Measurements from ENCODE around the gene SH3BP1.
"Not testable (repeated sequence)": the region's sequence is repeated elsewhere in the genome, so short reads cannot be mapped to it uniquely, and the experiment has no call there.

The SH3BP1 gene, protein sequence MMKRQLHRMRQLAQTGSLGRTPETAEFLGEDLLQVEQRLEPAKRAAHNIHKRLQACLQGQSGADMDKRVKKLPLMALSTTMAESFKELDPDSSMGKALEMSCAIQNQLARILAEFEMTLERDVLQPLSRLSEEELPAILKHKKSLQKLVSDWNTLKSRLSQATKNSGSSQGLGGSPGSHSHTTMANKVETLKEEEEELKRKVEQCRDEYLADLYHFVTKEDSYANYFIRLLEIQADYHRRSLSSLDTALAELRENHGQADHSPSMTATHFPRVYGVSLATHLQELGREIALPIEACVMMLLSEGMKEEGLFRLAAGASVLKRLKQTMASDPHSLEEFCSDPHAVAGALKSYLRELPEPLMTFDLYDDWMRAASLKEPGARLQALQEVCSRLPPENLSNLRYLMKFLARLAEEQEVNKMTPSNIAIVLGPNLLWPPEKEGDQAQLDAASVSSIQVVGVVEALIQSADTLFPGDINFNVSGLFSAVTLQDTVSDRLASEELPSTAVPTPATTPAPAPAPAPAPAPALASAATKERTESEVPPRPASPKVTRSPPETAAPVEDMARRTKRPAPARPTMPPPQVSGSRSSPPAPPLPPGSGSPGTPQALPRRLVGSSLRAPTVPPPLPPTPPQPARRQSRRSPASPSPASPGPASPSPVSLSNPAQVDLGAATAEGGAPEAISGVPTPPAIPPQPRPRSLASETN

DNA sequence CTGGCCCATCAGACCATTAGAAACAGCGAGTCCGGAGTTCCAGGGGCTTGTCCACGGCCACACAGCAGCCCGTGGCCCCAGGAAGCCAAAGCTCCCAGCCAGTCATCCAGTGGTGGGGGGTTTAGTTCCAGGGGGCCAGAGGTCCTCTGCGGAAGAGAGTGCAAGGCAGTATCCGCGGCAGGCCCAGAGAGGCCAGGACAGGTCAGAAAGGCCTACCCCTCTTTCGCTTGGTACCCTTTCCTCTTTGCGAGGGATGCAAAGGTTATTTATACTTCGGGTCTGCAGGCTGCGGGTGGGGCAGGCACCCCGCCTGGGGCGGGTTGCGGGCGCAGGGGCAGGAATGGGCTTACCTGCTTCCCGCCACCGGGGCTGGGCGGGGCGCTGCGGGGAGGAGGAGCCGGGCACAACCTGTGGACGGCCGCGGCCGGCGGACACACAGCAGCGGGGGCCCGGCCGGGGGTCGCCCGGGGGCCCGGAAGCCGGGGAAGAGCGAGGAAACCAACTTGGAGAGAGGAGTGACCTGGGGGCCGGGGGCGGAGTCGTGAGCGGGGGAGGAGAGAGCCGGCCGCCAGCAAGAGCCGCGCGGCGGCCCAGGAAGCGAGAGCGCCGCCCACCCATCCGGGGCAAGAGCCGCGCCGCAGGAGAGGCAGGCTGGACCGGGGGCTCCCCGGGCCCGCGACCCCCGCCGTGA, at the start of gene SH3BP1:
Gene SH3BP1, plus strand, starts transcription at position 600 of the 691 bp plus-strand sequence. CDS start 119 bp downstream, outside the sequence.
- peak in 1 of 2 donors; percentile 48 for DNase-seq (ENCODE audit: extremely low read depth in 1 of 2, low read depth in 1 of 2)

- not testable (repeated sequence) for DNase-seq (ENCODE audit: extremely low read depth in 1 of 2, low read depth in 1 of 2)
These were observed 48.4 kb upstream of the SH3BP1 start for GRCh38 chr22:37591081-37591480.

DNA sequence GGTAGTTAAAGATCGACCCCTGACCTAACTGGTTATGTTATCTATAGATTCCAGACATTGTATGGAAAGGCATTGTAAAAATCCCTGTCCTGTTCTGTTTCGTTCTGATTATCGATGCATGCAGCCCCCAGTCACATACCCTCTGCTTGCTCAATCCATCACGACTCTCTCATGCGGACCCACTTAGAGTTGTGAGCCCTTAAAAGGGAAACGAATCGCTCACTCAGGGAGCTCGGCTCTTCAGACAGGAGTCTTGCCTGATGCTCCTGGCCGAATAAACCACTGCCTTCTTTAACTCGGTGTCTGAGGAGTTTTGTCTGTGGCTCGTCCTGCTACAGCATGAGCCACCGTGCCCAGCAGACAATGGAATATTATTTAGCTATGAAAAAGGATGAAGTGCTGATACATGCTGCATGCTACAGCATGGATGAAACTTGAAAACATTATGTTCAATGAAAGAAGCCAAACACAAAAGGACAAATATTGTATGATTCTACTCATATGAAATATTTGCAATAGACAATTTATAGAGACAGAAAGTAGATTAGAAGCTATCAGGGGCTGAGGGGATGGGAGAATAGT, 47.6 kb upstream of the SH3BP1 start:
- DNase-seq (ENCODE audit: extremely low read depth in 1 of 2, low read depth in 1 of 2) = no peak

GRCh38 chr22:37594237-37594636, 45.2 kb upstream of the SH3BP1 start:
- no peak for DNase-seq (ENCODE audit: extremely low read depth in 1 of 2, low read depth in 1 of 2)

DNA sequence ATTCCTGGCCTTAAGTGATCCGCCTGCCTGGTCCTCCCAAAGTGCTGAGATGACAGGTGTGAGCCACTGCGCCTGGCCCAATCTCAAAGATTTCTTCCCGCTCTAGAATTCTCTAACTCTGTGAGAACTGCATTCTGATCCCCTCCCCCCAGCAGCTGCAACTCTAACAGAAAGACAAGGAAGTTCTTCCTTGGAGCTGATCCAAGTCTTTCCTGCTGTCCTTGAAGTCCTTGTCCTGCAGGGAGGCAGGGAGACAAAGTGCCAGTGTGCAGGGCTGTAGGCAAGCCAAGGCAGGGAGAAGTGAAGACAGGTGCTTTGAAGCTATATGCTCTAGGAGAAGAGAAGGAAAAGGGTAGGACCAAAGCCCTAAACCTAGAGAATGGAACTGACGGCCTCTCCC, 40.3 kb upstream of the SH3BP1 start:
- no peak for DNase-seq (ENCODE audit: extremely low read depth in 1 of 2, low read depth in 1 of 2)

- no peak for DNase-seq (ENCODE audit: extremely low read depth in 1 of 2, low read depth in 1 of 2)
These were observed 38.3 kb upstream of the SH3BP1 start for GRCh38 chr22:37601203-37601539.

GRCh38 chr22:37601540-37602442, 37.7 kb upstream of the SH3BP1 start:
- no peak for DNase-seq (ENCODE audit: extremely low read depth in 1 of 2, low read depth in 1 of 2)

DNA sequence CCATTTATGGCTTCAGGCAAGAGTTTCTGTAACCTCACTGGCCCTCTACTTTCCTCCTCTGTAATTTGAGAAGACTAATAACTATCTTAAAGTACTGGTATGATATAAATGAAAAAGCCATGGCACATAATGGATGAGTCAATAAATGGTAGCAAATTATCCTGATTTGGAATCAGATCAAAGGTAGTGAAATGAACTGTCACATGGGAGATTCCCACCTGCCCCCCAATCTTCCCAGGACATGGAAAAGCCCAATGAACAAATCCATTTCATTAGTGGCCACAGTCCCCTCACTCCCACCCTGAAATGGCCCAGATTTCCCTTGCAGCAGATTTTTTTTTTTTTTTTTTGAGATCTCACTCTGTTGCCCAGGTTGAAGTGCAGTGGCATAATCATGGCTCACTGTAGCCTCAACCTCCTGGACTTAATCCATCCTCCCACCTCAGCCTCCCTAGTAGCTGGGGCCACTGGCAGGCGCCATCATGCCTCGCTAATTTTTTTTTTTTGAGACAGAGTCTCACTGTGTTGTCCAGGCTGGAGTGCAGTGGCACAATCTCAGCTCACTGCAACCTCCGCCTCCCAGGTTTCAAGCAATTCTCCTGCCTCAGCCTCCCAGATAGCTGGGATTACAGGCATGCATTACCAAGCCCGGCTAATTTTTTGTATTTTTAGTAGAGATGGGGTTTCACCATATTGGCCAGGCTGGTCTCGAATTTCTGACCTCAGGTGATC, 36.8 kb upstream of the SH3BP1 start:
- DNase-seq (ENCODE audit: extremely low read depth in 1 of 2, low read depth in 1 of 2) = not testable (repeated sequence)

DNA sequence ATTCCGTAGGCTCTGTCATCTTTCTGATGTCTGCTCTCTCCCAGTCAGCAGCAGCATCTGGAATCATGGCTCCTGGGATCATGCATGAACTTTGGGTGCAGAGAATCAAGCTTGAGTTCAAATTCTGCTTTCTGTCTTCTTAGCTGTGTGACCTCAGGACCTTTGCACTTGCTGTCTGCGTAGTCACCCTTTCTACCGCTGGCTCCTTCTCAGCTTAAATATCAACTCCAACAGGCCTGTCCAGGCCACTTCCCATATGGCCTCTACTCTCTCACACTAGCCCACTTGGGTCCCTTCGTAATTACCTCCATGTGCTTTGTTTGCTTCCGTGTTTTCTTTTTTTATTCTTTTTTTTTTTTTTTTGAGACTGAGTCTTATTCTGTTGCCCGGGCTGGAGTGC, 35.4 kb upstream of the SH3BP1 start:
- no peak for DNase-seq (ENCODE audit: extremely low read depth in 1 of 2, low read depth in 1 of 2)

DNA sequence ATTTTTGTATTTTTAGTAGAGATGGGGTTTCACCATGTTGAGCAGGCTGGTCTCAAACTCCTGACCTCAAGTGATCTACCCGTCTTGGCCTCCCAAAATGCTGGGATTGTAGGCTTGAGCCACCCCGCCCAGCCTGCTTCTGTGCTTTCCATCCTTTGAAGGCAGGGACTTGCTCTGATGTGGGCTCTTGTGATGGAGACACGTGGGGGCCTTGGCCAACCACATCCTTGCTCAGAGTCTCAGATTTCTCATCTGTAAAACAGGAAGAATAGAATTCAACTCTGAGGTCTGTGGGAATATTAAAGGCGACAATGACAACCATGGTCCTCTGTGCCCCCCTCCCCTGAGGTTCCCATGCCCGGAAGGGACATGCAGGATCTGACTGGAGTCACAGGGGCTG, 34.6 kb upstream of the SH3BP1 start:
- DNase-seq (ENCODE audit: extremely low read depth in 1 of 2, low read depth in 1 of 2) = peak in 1 of 2 donors; percentile 28

DNA sequence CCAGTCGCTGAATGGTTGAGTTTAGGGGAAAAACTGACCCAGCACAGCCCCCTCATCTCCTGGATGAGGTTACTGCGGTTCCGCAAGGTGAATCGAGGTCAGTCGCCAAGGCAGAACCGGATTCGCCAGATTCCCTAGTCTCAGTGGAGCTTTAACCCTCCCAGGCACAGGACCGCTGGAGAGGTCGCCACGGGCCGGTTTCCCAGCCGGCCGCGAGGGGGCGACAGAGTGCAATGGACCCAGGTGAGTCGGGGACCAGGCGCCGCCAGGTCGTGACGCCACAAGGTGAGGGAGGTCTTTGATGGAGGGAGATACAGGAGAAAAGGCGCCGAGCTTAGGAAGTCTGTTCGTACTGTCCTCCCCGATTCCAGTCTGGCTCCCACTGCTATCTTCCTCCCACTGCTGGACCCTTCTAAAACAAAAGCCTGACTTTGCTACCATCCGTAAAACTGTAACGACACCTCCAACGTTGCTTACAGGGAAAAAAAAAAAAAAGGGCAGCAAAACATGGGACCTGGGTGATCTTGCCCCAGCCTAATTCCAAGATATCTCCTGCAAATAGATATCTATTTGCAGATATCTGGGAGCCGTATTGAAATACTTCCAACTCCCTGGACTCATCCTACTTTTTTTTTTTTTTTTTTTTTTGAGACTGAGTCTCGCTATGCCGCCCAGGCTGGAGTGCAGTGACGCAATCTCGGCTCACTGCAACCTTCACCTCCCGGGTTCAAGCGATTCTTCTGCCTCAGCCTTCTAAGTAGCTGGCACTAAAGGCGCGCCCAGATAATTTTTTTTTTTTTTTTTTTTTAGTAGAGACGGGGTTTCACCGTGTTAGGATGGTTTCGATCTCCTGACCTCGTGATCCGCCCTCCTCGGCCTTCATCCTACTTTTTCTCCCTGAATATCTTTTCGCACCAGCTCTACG, 32.2 kb upstream of the SH3BP1 start:
- peak; percentile 78 to 92 for DNase-seq (ENCODE audit: extremely low read depth in 1 of 2, low read depth in 1 of 2)

- DNase-seq (ENCODE audit: extremely low read depth in 1 of 2, low read depth in 1 of 2) = no peak
These were observed 31.5 kb upstream of the SH3BP1 start for GRCh38 chr22:37607935-37608476.

DNA sequence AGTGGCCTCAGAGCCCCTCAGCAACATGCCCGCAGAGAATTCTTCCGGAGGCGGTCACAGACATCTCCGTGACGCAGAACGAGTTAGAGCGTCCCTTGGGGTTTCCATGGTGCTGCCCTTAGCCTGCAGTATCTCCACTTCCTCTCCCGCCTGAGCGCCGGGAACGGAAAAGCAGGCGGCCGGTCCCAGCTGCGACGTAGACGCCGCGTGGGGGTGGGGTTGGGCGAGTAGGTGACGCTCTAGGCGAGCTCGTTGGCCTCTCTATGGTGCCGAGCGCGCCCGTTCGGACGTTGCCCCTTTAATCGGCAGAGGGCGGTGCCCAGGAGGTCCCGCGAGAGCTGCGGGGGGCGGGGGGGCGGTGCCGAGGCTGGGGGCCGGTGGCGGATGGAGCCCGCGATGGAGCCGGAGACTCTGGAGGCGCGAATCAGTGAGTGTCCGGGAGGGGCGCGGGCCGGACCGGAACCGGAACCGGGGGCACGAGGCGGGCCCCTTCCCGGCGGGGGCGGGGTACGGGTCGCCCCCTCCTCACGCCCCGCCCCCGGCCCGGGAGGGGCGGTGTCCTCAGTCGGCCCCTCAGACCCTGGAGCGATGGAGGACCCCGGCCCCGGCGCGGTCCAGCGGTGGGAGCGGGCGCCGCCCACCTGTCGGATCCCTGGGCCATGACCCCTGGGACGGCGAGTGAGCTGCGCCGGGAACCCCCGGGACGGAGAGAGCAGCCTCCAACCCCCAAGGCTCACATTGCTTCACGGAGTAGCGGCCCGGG, 30.8 kb upstream of the SH3BP1 start, which contains the start of gene GGA1:
Gene GGA1, plus strand, starts transcription at position 358 of the 763 bp plus-strand sequence. Its CDS starts 27 bp downstream, at position 385.
- peak; percentile 90 for DNase-seq (ENCODE audit: extremely low read depth in 1 of 2, low read depth in 1 of 2)

- no peak for DNase-seq (ENCODE audit: extremely low read depth in 1 of 2, low read depth in 1 of 2)
These were observed 30.0 kb upstream of the SH3BP1 start for GRCh38 chr22:37609240-37610152.

DNA sequence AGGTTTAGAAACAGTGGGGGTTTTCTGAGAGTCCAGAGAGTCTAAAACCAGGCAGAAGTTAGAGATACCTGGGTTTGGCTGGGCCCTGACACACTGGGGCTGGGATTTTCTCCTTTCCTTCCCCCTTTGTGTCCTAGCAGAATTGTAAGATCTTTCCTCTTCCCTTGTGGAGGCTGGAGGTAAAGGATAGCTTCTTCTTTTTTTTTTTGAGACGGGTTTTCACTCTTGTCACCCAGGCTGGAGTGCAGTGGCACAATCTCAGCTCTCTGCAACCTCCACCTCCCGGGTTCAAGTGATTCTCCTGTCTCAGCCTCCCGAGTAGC, 29.4 kb upstream of the SH3BP1 start:
- DNase-seq (ENCODE audit: extremely low read depth in 1 of 2, low read depth in 1 of 2) = not testable (repeated sequence)

DNA sequence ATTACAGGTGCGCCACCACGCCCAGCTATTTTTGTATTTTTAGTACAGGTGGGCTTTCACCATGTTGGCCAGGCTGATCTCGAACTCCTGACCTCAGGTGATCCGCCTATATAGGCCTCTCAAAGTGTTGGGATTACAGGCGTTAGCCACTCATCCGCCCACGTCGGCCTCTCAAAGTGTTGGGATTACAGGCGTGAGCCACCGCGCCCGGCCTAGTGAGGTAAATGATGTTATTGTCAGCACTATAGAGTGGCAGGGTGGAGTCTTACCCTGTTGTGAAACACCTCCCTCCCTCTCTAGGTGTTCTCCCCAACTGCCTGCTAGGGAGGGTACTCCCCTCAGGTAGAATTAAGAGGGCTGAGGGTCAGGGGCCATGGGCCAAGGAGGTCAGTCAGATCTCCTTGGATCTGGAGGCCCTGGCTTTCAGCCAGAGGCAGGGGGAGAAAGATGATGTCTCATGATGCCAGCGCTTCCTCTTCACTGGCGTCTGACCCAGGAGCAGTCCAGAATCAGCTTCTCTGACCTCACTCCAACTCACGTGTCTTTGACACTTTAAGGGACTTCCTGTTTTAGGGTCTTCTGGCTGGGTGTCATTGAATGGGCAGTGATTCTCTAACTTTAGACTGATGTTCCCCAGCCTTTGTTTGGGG, 28.9 kb upstream of the SH3BP1 start:
- no peak for DNase-seq (ENCODE audit: extremely low read depth in 1 of 2, low read depth in 1 of 2)
